Measurements from ENCODE around the gene COP1.

- TF ChIP-seq CTCF (IDR thresholded peaks at IDR 0.05) (no peak), POLR2A (IDR thresholded peaks at IDR 0.05) (no peak)
These were observed 279.1 kb downstream of the COP1 start for GRCh38 chr1:175927944-175928343.
